Pancreas (tissue), 10 donors: ENCODE results near the gene DDAH2. TPM values are rescaled to one million over a fixed set of nuclear protein-coding genes. Genes with fewer than 3 reads are reported as not detected.

Source experiments
- ATAC-seq, 4 donors: fragments of 200-7000 bp; cut with Tn5 transposase; one replicate each; pipeline versions ENCODE4 v1.8.0 to v1.9.1; 2020; ENCODE audit warnings: mild to moderate bottlenecking in 4 of 4, moderate library complexity in 4 of 4
- DNase-seq, 6 donors: peaks; one replicate each; pipeline ENCODE4 v3.0.0-alpha.2; 2020
- FAIRE-seq: peaks from 2 replicates; lab custom pipeline; 2012; peaks lifted over from hg19 to GRCh38; lab: Jason Lieb, UNC
- H3K27ac ChIP-seq, 4 donors: fragments of 200-600 bp; sonication (generic); 1 replicate in 3 of 4; 2 replicates in 1 of 4; pipeline versions ENCODE4 v1.5.0 to v1.8.0; 2020
- H3K27me3 ChIP-seq, 4 donors: fragments of 200-600 bp; one replicate each; pipeline ENCODE4 v1.8.0; 2021
- H3K36me3 ChIP-seq, 3 donors: fragments of 200-600 bp; sonication (generic) in 1 of 3; one replicate each; pipeline versions ENCODE4 v1.5.0 to v1.8.0; 2020 to 2021
- H3K4me1 ChIP-seq, 3 donors: fragments of 200-600 bp; one replicate each; pipeline ENCODE4 v1.8.0; 2021
- H3K4me3 ChIP-seq, 4 donors: fragments of 200-600 bp; sonication (generic) in 2 of 4; one replicate each; pipeline versions ENCODE4 v1.5.0 to v1.8.0; 2020 to 2021
- H3K9me3 ChIP-seq, 4 donors: fragments of 200-600 bp; one replicate each; pipeline ENCODE4 v1.8.0; 2021
- WGBS, 2 donors: extraction: QIAGEN DNeasy Blood & Tissue Kit; methylation state at CpG; one replicate each; pipeline ENCODE4 v1.1.7; 2013; 5-methylcytosine and 5-hydroxymethylcytosine counted together
- intact Hi-C, 3 donors: fragments of 100-400 bp; cut with DNase I; formaldehyde crosslinking; loops; one replicate each; pipeline versions ENCODE4 v1.11.1 to v1.14.2; 2022
- polyA plus RNA-seq, 2 donors: library from polyadenylated mRNA; stranded (reverse); fragments of 200-250 nt; gene quantifications; one replicate each; pipeline ENCODE4 v1.2.3, GENCODE V29; 2013
- total RNA-seq, 6 donors: library from RNA; stranded (reverse); fragmentation: NEBNext Ultra II Directional in 4 of 6; extraction: Animal tissue kit (Norgen Biotek cat#: 25700) in 4 of 6; gene quantifications; one replicate each; pipeline versions ENCODE4 v1.2.1 to v1.2.4, GENCODE V29; 2021 to 2023
- TF ChIP-seq, protein P1 (sequence below), 4 donors: fragments of 200-600 bp; sonication (generic) in 3 of 4; IDR thresholded peaks; one replicate each; pipeline versions ENCODE4 v1.5.0 to v1.8.0; 2021; ENCODE audit warnings: antibody characterized with exemption in 4 of 4
- donor health status: healthy with polysubstance abuse.
- donor health status: DM: no; HTN: no; CAD: no; lungs with moderate emphysema.
- donor health status: DM: no; HTN: no; CAD: no.
- donor health status: control.
- donor health status: control.
- donor health status: Bipolar disorder and iron deficiency.
- donor health status: DM: yes; HTN: yes; CAD: no.
- donor health status: DM: no; HTN: no; CAD: no.
- donor health status: DM: no; HTN: no; CAD: no.
- donor health status: DM: yes; HTN: yes; CAD: no.

DDAH2 gene, protein sequence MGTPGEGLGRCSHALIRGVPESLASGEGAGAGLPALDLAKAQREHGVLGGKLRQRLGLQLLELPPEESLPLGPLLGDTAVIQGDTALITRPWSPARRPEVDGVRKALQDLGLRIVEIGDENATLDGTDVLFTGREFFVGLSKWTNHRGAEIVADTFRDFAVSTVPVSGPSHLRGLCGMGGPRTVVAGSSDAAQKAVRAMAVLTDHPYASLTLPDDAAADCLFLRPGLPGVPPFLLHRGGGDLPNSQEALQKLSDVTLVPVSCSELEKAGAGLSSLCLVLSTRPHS
- total RNA-seq (10 to 100 TPM in 4 of 6 donors, 1 to 10 TPM in 2; 6.5 to 32.8 (median 13.0) TPM), polyA plus RNA-seq (10 to 100 TPM; 58.2 to 68.8 TPM)

DNA sequence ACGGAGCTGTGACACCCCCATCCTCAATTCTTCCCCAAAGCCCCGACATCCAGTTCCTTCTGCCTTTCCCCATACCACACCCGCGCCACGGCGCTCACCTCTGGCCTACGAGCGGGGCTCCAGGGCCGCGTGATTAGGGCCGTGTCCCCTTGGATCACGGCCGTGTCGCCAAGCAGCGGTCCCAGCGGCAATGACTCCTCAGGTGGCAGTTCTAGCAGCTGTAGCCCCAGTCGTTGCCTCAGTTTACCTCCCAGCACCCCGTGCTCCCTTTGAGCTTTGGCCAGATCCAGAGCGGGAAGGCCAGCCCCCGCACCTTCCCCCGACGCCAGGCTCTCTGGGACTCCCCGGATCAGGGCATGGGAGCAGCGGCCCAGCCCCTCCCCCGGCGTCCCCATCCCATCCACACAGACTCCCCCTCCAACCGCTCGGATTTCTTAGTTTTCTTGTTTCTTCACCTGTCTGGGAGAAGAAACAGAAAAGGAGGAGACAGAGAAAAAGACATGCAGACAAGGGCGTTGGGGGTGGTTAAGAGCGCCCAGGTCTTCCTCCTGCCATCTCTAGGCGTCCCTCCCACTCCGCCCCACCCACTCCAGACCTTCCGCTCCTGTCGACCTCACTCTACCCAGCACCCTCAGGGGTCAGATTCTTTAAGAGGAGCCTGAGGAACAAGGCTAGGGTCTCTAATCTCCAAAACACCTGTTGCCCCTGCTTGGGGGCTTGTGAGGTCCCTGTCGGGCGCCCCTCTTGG is at the start of gene DDAH2:
Gene DDAH2 (minus strand): TSS at position 533 of the 748 bp plus-strand sequence. CDS start 138 bp downstream, at position 395.
- 16 to 19% methylated on average over 36 of the region's 36 CpGs for WGBS, 2 donors
- DNase-seq (peak in 2 of 6 donors; percentile 32 to 49), ATAC-seq (peak; percentile 39 to 52 (median 47)), FAIRE-seq (no peak)
- H3K27me3 ChIP-seq, result no peaks in the 10 kb centered on the region
- H3K36me3 ChIP-seq, result peaks cover 0 to 21% (median 17%) of the 10 kb centered on the region in 3 donors
- H3K27ac ChIP-seq, result peak within 1 kb of the TSS; percentile 70 to 89 (median 79)
- TF ChIP-seq, protein P1, sequence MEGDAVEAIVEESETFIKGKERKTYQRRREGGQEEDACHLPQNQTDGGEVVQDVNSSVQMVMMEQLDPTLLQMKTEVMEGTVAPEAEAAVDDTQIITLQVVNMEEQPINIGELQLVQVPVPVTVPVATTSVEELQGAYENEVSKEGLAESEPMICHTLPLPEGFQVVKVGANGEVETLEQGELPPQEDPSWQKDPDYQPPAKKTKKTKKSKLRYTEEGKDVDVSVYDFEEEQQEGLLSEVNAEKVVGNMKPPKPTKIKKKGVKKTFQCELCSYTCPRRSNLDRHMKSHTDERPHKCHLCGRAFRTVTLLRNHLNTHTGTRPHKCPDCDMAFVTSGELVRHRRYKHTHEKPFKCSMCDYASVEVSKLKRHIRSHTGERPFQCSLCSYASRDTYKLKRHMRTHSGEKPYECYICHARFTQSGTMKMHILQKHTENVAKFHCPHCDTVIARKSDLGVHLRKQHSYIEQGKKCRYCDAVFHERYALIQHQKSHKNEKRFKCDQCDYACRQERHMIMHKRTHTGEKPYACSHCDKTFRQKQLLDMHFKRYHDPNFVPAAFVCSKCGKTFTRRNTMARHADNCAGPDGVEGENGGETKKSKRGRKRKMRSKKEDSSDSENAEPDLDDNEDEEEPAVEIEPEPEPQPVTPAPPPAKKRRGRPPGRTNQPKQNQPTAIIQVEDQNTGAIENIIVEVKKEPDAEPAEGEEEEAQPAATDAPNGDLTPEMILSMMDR (IDR thresholded peaks at IDR 0.05), result peak in 2 of 4 donors; percentile 15 to 30
- intact Hi-C loops, result no loop called here
- peak within 1 kb of the TSS; percentile 25 to 66 (median 54) for H3K4me3 ChIP-seq
- H3K4me1 ChIP-seq, result no peaks in the 10 kb centered on the region
- no peaks in the 10 kb centered on the region for H3K9me3 ChIP-seq

DNA sequence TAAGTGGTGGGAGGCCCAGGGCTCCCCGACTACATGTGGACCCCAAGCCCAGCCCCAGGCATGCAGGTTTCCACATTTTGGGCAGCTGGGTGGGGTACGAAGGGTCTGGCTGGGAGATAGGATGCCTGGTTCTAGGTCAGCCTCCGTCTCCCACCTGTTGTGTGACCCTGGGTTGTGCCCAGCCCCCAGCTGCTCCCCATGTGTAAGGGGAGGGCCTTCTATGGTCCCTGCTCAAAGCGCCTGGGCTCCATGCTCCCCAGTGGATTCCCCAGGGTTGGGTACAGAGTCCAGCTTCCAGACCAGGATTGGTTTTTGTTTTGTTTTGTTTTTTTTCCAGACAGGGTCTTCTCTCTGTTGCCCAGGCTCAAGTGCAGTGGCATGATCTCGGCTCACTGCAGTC is 49.1 kb upstream of the DDAH2 start:
- ATAC-seq (no peak), DNase-seq (peak in 1 of 6 donors; percentile 47), FAIRE-seq (no peak)
- TF ChIP-seq, protein P1 (IDR thresholded peaks at IDR 0.05), result no peak
- 86 to 96% methylated on average over 5 of the region's 5 CpGs for WGBS, 2 donors
- Histone ChIP-seq H3K4me1 (peaks cover 5 to 8% (median 6%) of the 10 kb centered on the region in 3 donors), H3K9me3 (no peaks in the 10 kb centered on the region), H3K36me3 (peaks cover 0 to 32% (median 25%) of the 10 kb centered on the region in 3 donors), H3K27me3 (no peaks in the 10 kb centered on the region), H3K27ac (no peak overlapping the region), H3K4me3 (no peak overlapping the region)
- intact Hi-C loops, result loop anchor here in 1 of 3 donors (10.0 kb wide), 1 partner anchor 57 kb away; no protein-coding TSS in a partner anchor

DNA sequence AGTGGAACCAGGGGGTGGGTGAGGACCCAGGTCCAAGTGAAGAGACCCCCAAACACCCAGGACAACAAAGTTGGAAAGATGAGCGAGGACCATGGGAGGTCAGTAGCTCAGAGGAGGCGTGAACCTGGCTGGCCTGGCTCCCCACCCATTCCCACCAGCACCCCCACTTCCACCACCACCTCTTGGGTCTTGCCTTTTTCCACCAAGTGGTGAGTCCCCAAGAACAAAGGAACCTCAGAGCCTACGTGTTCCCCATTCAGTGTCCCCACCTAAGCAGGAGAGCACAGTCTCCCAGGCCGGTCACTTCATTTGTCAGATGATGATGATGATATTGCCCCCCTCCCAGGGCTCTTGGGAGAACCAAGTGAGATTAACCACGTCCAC is 48.6 kb upstream of the DDAH2 start:
- intact Hi-C loops, result loop anchor here in 1 of 3 donors (10.0 kb wide), 1 partner anchor 57 kb away; no protein-coding TSS in a partner anchor
- peak in 1 of 6 donors; percentile 34 for DNase-seq
- no peak for ATAC-seq
- Histone ChIP-seq H3K4me3 (no peak overlapping the region), H3K27ac (peak overlapping the region in 3 of 4 donors; percentile 59 to 78 (median 75)), H3K36me3 (peaks cover 0 to 30% (median 20%) of the 10 kb centered on the region in 3 donors), H3K4me1 (peaks cover 5 to 8% (median 6%) of the 10 kb centered on the region in 3 donors), H3K27me3 (no peaks in the 10 kb centered on the region), H3K9me3 (no peaks in the 10 kb centered on the region)
- TF ChIP-seq, protein P1 (IDR thresholded peaks at IDR 0.05), result no peak
- WGBS, 2 donors, result 79 to 95% methylated on average over 5 of the region's 5 CpGs
- FAIRE-seq, result no peak

DNA sequence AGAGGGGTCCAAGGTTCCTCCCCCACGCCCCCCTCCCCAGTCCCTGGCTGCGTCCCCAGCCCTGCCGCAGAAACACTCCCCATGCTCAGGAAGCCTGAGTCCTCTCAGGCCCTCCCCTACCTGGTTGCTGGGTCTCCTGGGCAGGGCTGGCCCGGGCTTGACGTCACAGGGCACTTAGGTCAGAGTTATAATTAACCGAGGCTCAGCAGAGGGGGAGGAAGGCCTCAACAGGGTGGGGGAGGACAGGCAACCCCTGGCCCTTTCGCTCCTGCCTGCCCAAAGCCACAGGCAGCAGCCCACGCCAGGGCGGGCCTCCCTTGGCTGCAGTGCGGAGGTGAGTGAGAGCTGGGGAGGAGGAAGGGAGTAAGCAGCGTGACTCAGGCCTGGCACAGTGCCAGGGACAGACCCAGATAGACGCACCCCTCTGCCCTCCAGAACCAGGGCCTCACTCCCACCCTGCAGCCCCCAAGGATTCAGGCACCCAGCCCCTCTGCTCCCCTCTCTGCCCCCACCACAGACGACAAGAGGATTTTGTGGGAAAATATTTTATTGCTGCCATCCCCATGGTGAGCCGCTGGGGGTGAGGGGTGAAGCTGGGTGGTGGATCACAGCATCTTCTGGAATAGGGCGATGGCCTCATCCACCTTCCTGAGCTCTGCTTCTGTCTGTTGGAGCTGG is 48.0 kb upstream of the DDAH2 start, which contains the start of gene VWA7:
Gene VWA7 (minus strand): TSS at position 340 of the 678 bp plus-strand sequence. CDS start 549 bp downstream, outside the sequence.
- ATAC-seq, result peak; percentile 77 to 88 (median 84)
- Histone ChIP-seq H3K27ac (peak within 1 kb of the TSS; percentile 59 to 78 (median 68)), H3K9me3 (no peaks in the 10 kb centered on the region), H3K4me1 (peaks cover 5 to 8% (median 6%) of the 10 kb centered on the region in 3 donors), H3K4me3 (peak within 1 kb of the TSS in 2 of 4 donors; percentile 18 to 31), H3K27me3 (no peaks in the 10 kb centered on the region), H3K36me3 (peaks cover 0 to 24% (median 15%) of the 10 kb centered on the region in 3 donors)
- FAIRE-seq, result no peak
- 11 to 16% methylated on average over 11 to 15 of the region's 15 CpGs for WGBS, 2 donors
- TF ChIP-seq, protein P1 (IDR thresholded peaks at IDR 0.05), result no peak
- peak; percentile 78 to 93 (median 86) for DNase-seq
- intact Hi-C loops, result loop anchor here in 1 of 3 donors (10.0 kb wide), 1 partner anchor 58 kb away; no protein-coding TSS in a partner anchor
